ENCODE measurements around the gene CNTN5. TPM values are rescaled to one million over a fixed set of nuclear protein-coding genes. Genes with fewer than 3 reads are reported as not detected.

CNTN5 gene
- total RNA-seq, 4 donors from 2014 or later: 0.16 TPM; not detected in 3

DNA sequence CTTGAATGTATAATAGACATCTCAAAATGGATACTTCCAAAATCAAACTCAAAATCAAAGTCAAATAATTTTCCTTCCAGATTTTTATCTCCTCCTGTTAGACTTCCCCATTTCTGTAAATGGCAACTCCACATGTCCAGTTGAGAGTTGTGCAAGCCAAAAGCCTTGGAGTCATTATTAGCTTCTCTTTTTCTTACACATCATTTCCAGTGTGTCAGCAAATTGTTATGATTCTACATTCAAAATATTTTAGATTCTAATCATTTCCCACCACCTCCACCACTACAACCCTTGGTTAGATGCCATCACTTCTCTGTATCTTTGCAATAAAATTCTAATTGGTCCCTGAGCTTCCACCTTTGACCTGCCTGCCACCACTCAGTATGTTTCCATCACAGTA, 155.7 kb downstream of the CNTN5 start:
- Histone ChIP-seq H3K9me3 (no peaks in the 10 kb centered on the region), H3K27me3 (no peaks in the 10 kb centered on the region), H3K4me3 (no peak overlapping the region), H3K36me3 (no peaks in the 10 kb centered on the region), H3K4me1 (no peaks in the 10 kb centered on the region), H3K27ac (no peak overlapping the region)
- DNase-seq: no peak
- intact Hi-C loops (cut with DNase I; ENCODE audit: low total_unique reads) (no loop called here), in situ Hi-C loops (cut with MboI; ENCODE audit: low sequenced_read_pairs in 4 of 4) (no loop called here)
- no peak for ATAC-seq
- TF ChIP-seq, protein P1, sequence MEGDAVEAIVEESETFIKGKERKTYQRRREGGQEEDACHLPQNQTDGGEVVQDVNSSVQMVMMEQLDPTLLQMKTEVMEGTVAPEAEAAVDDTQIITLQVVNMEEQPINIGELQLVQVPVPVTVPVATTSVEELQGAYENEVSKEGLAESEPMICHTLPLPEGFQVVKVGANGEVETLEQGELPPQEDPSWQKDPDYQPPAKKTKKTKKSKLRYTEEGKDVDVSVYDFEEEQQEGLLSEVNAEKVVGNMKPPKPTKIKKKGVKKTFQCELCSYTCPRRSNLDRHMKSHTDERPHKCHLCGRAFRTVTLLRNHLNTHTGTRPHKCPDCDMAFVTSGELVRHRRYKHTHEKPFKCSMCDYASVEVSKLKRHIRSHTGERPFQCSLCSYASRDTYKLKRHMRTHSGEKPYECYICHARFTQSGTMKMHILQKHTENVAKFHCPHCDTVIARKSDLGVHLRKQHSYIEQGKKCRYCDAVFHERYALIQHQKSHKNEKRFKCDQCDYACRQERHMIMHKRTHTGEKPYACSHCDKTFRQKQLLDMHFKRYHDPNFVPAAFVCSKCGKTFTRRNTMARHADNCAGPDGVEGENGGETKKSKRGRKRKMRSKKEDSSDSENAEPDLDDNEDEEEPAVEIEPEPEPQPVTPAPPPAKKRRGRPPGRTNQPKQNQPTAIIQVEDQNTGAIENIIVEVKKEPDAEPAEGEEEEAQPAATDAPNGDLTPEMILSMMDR (IDR thresholded peaks at IDR 0.05 in 4 of 5, conservative IDR thresholded peaks at IDR 0.05 in 1 of 5): no peak
- TF ChIP-seq POLR2A (IDR thresholded peaks at IDR 0.05): no peak

DNA sequence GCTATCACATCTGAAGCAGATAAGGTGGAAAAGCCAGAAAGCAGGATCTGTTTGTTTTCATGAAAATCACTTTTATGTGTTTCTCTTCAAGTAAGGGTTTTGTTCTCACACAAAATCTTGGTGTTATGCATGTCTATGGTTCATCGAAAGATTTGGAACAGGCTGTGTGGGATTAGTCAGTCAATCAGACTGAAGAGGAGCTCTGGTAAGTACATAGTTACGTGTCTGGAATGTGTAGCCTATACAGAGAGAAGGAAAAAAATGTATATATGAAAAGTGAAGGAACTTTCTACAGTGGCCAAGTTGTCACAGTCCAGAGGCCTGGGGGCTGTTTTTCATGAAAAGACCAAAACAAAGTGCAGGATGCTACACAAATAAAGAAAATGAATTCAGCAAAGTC, 156.7 kb downstream of the CNTN5 start:
- no peak for DNase-seq
- TF ChIP-seq, protein P1 (IDR thresholded peaks at IDR 0.05 in 4 of 5, conservative IDR thresholded peaks at IDR 0.05 in 1 of 5): no peak
- TF ChIP-seq POLR2A (IDR thresholded peaks at IDR 0.05): no peak
- Histone ChIP-seq H3K27me3 (no peaks in the 10 kb centered on the region), H3K4me1 (no peaks in the 10 kb centered on the region), H3K36me3 (no peaks in the 10 kb centered on the region), H3K9me3 (no peaks in the 10 kb centered on the region), H3K4me3 (no peak overlapping the region), H3K27ac (no peak overlapping the region)
- no peak for ATAC-seq
- intact Hi-C loops (cut with DNase I; ENCODE audit: low total_unique reads): no loop called here
- in situ Hi-C loops (cut with MboI; ENCODE audit: low sequenced_read_pairs in 4 of 4): no loop called here

DNA sequence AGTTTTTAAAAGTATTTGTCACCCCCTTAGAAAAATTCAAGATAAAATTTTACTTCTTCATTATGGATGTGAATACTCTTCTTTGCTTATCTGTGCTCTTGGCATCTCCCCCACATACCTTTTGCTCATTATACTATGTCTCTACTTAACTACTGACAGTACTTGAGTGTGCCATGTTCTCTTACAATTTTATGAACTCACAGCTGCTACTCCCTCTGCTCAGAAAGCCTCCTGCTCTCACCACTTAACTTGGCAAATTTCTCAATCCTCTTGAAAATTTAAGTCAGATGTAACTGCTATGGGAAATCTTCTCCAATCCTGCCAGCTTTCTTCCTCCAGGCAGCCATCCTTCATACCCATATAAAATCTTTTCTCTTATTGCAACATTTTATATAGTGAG, 163.4 kb downstream of the CNTN5 start:
- no peaks in the 10 kb centered on the region for H3K27me3 ChIP-seq
- no peak overlapping the region for H3K4me3 ChIP-seq
- H3K36me3 ChIP-seq: no peaks in the 10 kb centered on the region
- no peaks in the 10 kb centered on the region for H3K4me1 ChIP-seq
- TF ChIP-seq POLR2A (IDR thresholded peaks at IDR 0.05): no peak
- TF ChIP-seq, protein P1 (IDR thresholded peaks at IDR 0.05 in 4 of 5, conservative IDR thresholded peaks at IDR 0.05 in 1 of 5): no peak
- intact Hi-C loops (cut with DNase I; ENCODE audit: low total_unique reads): no loop called here
- no peaks in the 10 kb centered on the region for H3K9me3 ChIP-seq
- in situ Hi-C loops (cut with MboI; ENCODE audit: low sequenced_read_pairs in 4 of 4): no loop called here
- H3K27ac ChIP-seq: no peak overlapping the region
- ATAC-seq: no peak
- no peak for DNase-seq

DNA sequence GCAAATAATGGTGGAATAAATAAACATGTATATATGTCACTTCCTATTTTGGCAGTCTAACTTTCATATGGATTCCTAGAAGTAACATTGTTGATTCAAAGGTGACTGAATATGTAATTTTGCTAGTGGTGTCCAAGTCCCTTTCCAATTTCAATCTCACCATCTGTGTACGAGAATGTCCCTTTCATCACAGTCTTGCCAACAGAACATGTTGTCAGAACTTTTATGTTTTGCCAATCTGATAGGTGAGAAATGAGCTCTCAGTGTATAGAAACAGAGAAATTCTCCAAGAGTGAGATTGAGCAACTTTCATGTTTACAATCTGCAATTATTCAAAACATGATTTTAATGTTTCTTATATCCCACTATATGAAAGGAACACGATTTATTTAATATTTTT, 167.5 kb downstream of the CNTN5 start:
- H3K4me3 ChIP-seq: no peak overlapping the region
- H3K9me3 ChIP-seq: no peaks in the 10 kb centered on the region
- no peak overlapping the region for H3K27ac ChIP-seq
- no peaks in the 10 kb centered on the region for H3K4me1 ChIP-seq
- DNase-seq (no peak), ATAC-seq (no peak)
- in situ Hi-C loops (cut with MboI; ENCODE audit: low sequenced_read_pairs in 4 of 4) (no loop called here), intact Hi-C loops (cut with DNase I; ENCODE audit: low total_unique reads) (no loop called here)
- TF ChIP-seq, protein P1 (IDR thresholded peaks at IDR 0.05 in 4 of 5, conservative IDR thresholded peaks at IDR 0.05 in 1 of 5): no peak
- TF ChIP-seq POLR2A (IDR thresholded peaks at IDR 0.05): no peak
- H3K36me3 ChIP-seq: no peaks in the 10 kb centered on the region
- H3K27me3 ChIP-seq: no peaks in the 10 kb centered on the region

DNA sequence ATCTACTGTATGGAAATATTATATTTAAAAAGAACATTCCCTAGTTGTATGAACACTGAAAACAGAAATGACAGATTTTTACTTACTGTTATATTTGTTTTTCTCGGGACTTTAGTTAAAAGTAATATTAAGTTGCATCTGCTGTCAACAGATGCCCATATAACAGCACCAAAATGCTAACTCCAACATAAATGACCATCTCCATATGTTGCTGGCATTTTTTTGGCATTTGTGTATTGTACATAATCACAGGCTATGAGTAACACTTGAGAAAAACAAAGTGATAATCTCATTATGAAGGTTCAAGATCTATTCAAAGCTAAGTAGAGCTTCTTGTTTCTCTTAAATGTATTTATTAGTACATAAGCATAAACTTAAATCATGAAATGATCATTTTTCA, 172.0 kb downstream of the CNTN5 start:
- Histone ChIP-seq H3K9me3 (no peaks in the 10 kb centered on the region), H3K27me3 (no peaks in the 10 kb centered on the region), H3K4me3 (no peak overlapping the region), H3K27ac (no peak overlapping the region), H3K4me1 (no peaks in the 10 kb centered on the region), H3K36me3 (no peaks in the 10 kb centered on the region)
- no peak for DNase-seq
- in situ Hi-C loops (cut with MboI; ENCODE audit: low sequenced_read_pairs in 4 of 4): no loop called here
- no peak for ATAC-seq
- intact Hi-C loops (cut with DNase I; ENCODE audit: low total_unique reads): no loop called here
- TF ChIP-seq, protein P1 (IDR thresholded peaks at IDR 0.05 in 4 of 5, conservative IDR thresholded peaks at IDR 0.05 in 1 of 5): no peak
- TF ChIP-seq POLR2A (IDR thresholded peaks at IDR 0.05): no peak

Measured in gastrocnemius medialis (tissue), 4 donors.